ENCODE data around the gene CACNA1H. TPM values are rescaled to one million over a fixed set of nuclear protein-coding genes. Genes with fewer than 3 reads are reported as not detected.
"Not testable (repeated sequence)": the region's sequence is repeated elsewhere in the genome, so short reads cannot be mapped to it uniquely, and the experiment has no call there.

CACNA1H gene
- total RNA-seq, 1 experiment from 2014 or later = not detected

DNA sequence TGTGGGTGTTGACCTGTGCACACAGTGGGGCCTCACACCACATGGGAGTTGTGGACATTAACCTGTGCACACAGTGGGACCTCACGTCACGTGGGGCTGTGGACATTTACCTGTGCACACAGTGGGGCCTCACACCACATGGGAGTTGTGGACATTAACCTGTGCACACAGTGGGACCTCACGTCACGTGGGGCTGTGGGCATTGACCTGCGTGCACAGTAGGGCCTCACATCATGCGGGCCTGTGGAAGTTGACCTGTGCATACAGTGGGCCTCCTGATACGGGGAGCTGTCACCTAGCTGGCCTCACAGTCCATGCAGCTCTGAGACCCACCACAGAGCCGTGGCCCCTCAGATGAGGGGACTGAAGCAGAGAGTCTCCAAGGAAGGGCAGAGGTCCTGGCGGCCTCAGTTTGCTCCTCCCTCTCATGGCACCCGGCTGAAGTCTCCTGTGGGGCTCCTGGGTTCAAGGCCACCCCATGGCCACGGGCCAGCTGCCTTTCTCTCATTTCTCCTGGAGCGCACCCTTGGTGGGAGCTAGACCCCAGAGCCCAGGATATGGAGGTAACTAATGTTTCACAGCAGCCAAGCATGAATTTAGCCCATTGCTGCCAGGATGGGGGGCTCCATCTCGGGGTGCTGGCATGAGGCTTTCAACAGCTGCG is 21.0 kb downstream of the CACNA1H start:
- no peak for DNase-seq (ENCODE audit: low read depth)

DNA sequence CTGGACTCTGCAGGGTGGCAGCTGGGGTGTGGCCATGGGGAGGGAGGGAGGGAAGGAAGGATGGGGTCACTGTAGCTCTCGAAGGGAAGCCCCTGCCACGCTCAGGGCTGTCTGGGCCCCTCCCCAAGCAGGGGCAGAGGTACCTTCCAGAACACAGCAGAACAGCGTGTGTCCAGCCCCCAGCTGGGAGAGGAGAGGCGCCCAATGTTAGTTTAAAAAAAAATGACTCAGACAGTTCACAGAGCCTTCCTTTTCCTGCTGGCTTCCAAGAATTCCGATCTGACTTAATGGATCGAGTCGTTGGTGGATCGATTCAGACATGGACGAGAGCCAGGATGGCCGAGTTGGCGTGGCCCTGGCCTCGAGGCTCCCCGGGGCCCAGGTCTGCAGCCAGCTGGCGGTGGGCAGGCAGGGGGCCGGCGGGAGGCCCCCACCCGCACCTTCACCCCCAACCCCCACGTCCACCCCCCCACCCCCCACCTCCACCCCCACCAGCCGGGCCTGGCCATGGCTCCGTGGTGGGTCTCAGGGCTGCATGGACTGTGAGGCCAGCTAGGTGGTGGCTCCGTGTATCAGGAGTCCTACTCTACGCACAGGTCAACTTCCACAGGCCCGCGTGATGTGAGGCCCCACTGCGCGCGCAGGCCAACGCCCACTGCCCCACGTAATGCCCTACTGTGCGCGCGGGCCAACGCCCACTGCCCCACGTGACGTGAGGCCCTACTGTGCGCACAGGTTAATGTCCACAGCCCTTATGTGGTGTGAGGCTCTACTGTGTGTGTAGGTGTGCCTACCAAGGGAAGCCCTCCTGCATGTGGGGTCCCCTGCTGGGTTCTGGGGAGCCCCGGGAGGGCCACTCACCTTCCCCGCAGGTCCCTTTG is 21.8 kb downstream of the CACNA1H start:
- DNase-seq (ENCODE audit: low read depth) = no peak

DNA sequence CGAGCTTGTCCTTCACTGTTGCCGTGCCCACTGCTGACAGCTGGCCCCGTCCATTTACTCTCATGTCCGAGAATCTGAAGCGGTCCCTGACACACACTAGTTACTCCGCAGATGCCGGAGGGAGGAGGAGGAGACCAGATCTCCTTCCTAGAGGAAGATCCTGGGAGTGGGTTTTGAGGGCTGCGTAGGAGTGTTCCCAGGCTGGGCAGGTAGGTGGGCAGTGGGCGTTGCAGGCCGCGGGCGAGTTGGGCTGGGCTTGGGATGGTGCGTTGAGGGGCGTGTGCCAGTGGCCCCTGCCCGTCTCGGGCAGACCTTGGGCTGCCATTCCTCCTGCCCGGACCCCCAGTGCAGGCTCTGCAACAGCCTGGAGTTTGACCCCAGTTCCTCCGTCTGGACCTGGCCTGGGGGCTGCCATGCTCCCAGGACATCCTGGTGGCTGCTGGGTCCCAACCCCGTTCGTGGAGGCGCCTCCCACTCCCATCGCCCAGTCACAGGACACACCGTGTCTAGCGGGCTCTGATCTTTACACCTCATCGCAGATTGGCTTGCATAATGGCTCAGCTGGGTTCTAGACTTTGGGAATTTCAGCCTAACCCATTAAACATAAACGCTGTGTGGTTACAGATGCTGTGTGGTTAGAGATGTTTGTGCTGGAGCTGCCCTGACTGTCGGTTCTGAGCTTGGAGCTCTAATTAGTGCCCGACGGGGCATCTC is 22.8 kb downstream of the CACNA1H start:
- DNase-seq (ENCODE audit: low read depth) = no peak

DNA sequence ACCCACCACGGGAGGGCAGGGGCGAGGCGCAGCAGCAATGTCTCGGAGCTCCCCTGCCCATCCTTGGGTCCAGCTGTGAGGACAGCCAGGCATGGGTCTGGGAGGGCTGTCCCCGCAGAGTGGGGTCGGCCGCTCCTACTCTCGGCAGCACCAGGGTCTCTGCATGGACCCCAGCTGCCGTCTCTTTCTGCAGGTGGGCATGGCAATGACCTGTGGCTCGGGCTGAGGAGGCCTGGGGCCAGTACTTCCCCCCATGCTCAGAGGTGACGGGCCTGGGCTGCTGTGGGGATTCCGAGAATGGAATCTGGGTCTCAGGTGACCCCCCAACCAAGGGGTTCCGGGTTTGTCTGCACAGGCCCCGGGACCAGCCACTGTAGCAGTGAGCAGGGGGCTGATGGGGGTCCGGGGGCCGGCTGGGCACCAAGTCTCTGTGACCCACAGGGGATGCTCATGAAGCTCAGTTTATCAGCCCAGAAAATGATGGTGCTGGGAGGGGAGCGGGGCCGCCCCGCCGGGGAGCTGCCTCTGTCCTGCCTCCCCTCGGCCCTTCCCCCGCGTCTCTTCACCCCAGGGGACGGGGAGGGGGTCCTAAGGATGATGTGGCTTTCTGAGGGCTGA is 23.5 kb downstream of the CACNA1H start:
- no peak for DNase-seq (ENCODE audit: low read depth)

DNA sequence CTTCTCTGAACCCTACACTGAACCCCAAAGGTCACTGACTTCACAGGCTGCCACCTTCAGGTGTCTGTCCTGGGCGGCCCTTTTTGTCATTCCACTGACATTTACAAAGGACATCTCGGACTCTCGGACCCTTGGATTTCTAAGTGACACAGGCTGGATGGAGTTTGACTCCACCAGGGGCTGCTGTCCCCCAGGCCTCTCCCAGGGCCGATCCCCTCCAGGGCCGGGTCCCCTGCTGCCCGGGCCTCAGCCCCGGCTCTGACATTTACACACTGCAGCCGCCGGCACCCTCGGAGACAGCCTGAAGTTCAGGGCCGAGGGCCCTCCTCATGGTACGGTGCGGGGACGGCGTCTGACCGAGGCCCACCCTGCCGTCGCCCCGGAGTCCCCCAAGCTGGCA is 24.1 kb downstream of the CACNA1H start:
- DNase-seq (ENCODE audit: low read depth) = no peak

DNA sequence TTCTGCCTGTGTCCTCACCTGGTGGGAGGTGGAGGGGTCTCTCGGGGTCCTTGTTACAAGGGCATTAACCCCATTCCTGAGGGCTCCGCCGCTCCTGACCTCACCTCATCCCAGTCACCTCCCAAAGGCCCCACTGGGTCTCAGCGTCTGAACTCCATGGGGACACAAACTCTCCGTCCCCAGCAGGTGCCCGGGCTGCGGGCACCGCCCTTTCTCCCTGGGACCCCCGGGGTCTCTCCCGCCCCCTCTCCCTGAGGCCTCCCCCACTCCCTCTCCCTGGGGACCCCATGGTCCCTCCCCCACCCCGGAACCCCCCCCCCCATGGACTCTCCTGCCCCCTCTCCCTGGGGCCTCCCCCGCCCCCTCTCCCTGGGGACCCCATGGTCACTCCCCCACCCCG is 24.8 kb downstream of the CACNA1H start:
- DNase-seq (ENCODE audit: low read depth) = no peak

DNA sequence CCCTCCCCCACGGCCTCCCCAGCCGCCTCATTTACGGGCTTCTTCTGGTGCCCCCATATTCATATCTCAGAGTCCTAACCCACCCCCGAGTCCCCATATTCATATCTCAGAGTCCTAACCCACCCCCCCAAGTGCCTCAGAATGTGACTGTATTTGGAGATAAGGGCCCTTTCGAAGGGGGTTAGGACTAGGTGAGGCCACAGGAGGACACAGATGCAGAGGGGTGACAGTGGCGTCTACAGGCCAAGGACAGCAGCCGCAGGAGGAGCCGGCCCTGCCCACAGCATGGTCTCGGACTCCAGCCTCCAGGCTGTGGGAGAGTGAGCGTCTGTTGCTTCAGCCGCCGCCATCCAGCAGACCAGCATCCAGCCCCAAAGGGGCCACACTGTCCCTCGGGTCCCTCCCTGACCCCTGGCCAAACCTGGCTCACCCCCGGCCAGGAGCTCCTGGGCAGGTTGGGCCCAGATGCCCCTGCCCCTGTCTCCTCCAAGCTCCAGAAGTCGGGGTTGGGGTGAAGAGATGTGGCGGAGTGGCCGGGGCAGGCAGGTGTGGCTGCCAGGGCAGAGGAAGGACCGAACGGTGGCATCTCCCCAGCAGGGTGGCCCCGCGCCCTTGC is 25.5 kb downstream of the CACNA1H start:
- DNase-seq (ENCODE audit: low read depth) = no peak

DNA sequence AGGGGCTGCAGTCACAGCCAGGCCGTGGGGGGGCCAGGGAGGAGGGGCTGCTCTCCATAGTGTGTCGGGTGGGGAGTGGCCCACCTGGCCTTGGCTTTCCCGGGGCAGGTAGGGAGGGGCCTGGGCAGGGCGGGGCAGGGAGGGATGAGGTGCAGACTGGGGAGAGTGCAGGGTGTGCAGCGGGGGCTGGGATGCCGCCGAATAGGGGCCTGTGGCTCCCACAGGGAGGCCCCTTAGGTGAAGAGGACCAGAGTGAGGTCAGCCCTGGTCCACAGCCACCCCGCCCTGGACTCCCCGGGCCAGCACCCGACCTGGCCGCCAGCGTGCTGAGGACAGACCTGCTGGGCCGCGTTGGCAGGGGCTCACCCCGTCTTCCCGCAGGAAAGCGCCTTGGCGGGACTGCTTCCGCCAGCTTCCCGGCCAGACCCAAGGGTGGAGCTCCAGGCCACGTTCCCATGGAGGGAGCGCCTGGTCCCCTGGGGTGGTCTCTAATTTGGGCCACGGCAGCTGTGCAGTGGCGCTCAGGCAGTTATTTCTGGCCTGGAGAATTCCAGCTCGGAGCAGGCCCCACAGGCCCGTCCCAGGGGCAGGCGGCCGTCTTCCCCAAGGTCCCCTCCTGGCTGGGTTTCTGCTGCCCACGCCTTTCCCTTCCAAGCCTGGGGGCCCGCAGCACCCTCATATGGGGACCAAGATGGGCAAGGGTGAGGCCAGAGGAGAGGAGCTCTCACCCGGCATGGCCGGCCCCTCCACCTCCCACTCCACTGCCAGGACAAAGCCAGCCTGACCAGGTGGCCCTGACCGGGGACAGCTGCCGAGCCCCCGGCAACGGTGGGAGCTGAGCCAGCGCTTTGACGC is 27.9 kb downstream of the CACNA1H start:
- no peak for DNase-seq (ENCODE audit: low read depth)

DNA sequence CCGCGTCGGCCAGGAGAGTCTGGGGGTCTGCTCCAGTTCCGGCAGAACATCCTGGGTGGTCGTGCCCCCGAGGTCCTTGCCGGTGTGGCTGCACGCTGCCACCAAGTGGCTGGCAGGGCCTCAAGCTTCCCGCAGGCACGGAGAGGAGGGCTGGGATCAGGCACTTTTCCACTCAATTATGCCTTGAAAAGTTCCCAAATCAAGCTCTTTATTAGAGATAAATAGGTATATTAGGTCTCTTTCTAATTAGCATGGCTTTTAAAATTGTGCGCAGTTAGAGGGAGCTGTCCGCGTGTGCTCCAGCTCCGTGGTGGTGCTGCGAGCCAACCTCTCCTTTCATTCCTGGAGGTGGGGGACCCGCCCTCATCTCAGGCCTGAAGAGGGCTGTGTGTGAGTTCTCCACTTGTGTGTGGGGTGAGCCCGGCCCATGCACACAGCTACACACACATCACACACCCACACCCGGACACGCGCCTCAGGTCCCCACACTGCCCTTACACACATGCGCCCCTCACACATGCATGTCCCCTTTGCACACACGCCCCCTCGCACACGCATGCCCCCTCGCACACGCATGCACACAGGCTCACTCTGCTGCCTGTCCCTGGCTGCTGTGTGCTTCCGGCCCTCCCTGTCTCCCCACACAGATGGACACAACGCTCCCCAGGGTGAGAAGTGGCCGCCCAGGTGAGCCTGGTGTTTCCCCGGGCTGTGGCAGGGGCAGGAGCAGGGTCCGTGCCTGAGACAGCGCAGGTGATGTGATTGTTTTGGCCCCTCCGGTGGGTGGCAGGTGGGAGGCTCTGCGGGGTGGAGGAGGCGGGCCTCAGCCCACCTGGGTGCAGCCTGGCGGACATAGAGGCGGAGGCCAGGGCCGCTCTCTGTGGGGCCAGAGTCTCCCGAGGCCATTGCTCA is 28.8 kb downstream of the CACNA1H start:
- no peak for DNase-seq (ENCODE audit: low read depth)

DNA sequence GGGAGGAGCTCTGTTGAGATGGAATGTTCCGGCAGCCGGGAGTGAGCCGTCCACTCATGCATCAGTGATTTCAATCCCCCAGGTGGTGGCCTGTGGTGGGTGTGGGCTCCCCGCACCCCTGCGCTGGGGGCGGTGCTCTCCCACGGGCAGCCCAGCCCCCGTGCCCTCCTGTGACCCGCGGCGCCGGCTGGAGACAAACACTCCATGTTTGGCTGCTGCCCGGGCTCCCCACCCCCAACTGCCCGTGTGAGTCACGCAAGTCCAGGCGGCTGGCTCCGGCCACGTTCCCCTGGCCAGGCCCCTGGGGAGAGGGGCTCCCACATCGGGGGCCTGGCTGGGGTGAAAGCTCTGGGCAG is 29.4 kb downstream of the CACNA1H start:
- DNase-seq (ENCODE audit: low read depth) = peak; percentile 68

DNA sequence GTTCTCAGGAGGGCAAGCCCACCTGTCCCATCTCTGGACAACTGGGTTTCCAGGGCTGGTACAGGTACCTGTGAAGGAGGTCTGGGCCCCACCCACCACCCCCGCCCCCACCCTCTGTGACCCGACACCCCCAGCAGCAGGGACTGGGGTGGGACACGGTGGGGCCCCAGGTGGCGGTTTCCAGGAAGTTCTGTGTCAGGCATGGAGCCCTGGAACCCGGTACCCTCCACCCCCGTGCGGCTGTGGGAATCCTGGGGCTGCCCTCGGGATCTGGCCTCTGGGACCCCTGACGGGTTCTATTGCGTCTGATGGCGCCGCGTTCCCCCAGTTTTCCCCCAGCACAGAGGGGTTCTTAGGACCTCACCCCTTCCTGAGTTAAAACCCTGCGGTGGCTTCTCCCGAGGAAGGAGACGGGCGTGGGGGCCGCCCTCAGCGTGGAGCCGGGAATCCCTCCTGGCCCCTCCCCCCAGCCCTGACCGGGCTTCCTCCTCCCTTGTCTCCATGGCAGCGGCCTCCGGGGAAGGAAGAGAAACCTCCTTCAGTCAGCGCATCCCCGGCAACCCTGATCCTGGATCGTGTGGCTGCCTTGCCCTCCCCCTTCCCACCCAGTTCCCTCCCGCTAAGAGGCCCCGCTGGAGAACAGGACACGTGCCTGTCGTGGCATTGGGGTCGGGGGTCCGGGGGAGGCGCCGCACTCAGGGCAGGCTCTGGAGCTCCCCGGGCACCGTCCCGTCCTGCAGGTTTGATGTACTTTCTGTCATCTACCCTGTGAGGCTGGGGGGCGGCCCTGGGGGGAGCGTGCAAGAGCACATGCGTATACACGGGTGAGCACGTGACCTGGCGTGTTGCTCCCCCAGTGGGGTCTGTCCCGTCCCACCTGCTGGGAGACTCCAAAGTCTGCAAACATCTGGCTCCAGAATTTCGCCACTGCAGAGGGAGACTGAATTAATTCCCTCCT is 30.3 kb downstream of the CACNA1H start:
- DNase-seq (ENCODE audit: low read depth) = peak; percentile 38

DNA sequence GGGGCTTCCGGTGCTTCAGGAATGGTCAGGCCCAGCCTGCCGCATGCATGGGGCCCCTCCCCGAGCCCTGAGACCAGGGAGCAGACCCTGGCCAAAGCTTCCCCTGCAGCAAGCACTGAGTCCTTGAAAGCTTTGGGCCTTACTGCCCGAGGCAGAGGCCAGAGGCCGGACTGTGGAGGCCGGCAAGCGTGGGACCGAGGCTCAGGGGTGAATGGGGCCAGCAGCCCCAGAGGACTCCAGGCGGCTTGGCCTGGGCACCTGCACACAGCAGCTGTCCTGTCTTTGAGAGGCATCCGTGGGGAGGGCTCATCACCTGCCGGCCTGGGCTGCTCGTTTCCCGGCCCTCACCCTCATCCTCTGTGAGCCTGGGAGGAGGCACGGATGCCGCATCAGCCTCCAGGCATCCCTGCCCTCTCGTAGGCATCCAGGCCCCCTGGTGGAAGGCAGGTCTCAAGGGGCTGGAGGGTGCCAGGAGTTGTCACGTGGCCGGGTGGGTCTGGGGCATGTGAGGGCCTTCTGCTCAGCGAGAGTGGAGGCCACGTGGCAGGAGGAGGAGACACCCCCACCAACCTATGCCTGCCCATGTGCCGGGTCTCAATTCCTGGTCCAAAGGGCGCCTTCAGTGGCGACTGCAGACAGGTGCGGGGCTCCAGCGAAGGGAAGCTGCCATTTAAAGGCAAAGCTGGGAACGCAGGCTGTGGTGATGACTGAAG is 31.4 kb downstream of the CACNA1H start:
- no peak for DNase-seq (ENCODE audit: low read depth)

DNA sequence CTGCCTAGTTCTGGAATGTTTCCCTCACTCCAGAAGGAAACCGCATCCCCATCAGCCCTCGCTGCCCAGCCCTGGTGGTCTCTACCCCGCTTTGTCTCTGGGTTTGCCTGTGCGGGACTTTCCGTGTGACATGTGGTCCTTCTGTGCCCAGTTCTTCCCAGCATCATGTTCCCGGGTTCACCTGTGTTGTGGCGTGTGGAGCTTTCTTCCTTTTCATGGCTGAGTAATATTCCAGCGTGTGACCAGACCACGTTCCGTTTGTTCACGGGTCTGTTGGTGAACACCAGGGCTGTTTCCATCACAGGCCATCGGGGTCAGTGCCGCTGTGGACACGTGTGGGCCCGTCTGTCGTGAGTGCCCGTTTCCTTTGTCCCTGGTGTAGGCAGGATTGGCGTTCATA is 32.1 kb downstream of the CACNA1H start:
- no peak for DNase-seq (ENCODE audit: low read depth)

DNA sequence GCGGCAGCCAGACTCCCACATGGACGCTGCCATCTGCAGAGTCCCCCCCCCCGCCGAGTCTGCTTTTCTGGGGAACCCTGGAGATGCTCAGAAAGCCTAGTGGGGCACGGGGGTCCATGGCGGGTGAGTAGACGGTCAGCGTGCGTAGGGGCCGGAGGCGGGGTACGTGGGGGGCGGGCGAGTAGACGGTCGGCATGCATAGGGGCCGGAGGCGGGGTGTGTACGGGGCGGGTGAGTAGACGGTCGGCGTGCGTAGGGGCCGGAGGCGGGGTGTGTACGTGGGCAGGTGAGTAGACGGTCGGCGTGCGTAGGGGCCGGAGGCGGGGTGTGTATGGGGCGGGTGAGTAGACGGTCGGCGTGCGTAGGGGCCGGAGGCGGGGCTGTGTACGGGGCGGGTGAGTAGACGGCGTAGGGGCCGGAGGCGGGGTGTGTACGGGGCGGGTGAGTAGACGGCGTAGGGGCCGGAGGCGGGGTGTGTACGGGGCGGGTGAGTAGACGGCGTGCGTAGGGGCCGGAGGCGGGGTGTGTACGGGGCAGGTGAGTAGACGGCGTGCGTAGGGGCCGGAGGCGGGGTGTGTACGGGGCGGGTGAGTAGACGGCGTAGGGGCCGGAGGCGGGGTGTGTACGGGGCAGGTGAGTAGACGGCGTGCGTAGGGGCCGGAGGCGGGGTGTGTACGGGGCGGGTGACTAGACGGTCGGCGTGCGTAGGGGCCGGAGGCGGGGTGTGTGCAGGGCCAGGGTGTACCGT is 32.7 kb downstream of the CACNA1H start:
- not testable (repeated sequence) for DNase-seq (ENCODE audit: low read depth)

DNA sequence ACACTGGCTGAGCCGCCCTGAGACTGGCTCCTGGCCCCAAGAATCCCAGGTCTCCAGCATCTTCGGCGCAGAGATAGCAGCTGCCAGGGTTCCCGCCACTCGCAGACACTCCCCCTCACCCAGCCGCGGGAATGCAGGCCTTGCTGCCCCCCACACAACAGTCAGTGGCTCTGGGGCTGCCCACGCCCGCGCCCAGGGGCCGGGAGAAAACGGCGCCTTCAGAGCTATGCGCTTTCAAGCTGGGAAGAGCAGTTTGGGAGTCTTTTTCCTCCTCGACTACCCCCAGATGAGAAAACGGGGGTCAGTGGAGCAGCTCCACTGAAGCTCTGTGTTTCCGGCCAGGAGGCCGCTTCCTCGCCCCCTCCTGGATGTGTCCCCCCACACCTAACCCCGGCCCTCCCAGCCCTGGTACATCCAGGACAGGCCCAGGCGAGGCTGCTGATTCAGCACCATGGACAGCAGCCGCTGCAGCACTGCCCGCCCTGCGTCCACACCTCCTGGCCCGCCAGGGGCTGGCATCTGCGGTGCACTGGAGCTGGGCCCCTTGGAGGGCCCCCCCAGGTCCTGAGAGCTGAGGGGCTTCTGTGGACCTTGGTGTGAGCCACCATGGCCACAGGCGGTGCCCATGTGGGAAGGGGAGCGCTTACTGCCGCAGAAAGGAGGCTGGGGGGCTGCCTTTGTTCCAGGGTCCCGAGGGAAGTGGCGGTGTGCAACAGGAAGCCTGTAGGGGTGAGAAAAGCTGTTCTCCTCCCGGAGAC is 35.7 kb downstream of the CACNA1H start:
- peak; percentile 18 for DNase-seq (ENCODE audit: low read depth)

DNA sequence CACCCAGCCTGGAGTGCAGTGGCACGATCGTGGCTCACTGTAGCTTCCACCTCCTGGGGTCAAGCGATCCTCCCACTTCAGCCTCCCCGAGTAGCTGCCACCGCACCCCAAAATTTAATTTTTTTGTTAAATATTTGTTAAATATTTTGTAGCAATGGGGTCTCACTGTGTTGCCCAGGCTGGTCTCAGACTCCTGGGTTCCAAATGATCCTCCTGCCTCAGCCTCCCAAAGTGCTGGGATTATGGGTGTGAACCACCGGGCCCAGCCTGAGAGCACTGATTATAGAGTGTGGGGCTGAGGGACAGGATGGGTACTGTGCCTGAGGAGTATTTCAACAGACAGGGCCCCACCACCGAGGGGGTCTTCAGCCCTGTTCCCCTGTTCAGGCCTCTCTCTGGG is 36.5 kb downstream of the CACNA1H start:
- no peak for DNase-seq (ENCODE audit: low read depth)

Data from LHCN-M2 (cell line).